ENCODE results near the gene SIGLEC15. TPM values are rescaled to one million over a fixed set of nuclear protein-coding genes. Genes with fewer than 3 reads are reported as not detected.
"Not testable (repeated sequence)": the region's sequence is repeated elsewhere in the genome, so short reads cannot be mapped to it uniquely, and the experiment has no call there.

The SIGLEC15 gene
- polyA plus RNA-seq, 3 donors, result 6.5 to 9.9 (median 7.8) TPM

- Mint-ChIP-seq H3K27ac (no peak overlapping the region), H3K4me3 (no peak overlapping the region), H3K4me1 (peaks cover 48% of the 10 kb centered on the region), H3K27me3 (ENCODE audit: low read depth in 3 of 3) (no peaks in the 10 kb centered on the region), H3K36me3 (peaks cover 0 to 3% of the 10 kb centered on the region in 2 donors), H3K9me3 (peaks cover 0 to 4% (median 2%) of the 10 kb centered on the region in 7 donors)
- Histone ChIP-seq H4K20me1 (ENCODE audit: insufficient read depth, low read length) (no peaks in the 10 kb centered on the region), H3K9ac (ENCODE audit: insufficient read depth, low read length, poor library complexity, severe bottlenecking) (no peak overlapping the region), H3K27me3 (ENCODE audit: control insufficient read depth in 2 of 2, insufficient read depth in 2 of 2, low read length in 2 of 2) (no peaks in the 10 kb centered on the region), H3K36me3 (replicated peaks in 1 of 2; ENCODE audit: control insufficient read depth in 1 of 2, insufficient read depth in 2 of 2, low read length in 2 of 2) (no peaks in the 10 kb centered on the region), H3K4me2 (replicated peaks; ENCODE audit: extremely low read depth, low read length, poor library complexity, severe bottlenecking) (no peak overlapping the region), H3K4me1 (ENCODE audit: control insufficient read depth in 1 of 2, insufficient read depth in 2 of 2, low read length in 2 of 2) (peaks cover 38 to 45% of the 10 kb centered on the region in 2 donors), H2AFZ (ENCODE audit: insufficient read depth, low read depth, low read length, poor library complexity, severe bottlenecking) (no peak overlapping the region), H3K4me3 (replicated peaks in 1 of 3; ENCODE audit: low read depth in 2 of 3, low read length in 3 of 3) (no peak overlapping the region), H3K27ac (ENCODE audit: low read depth in 1 of 2, low read length in 2 of 2) (no peak overlapping the region), H3K9me3 (replicated peaks in 1 of 2; ENCODE audit: control insufficient read depth in 1 of 2, insufficient read depth in 1 of 2, low read length in 2 of 2) (no peaks in the 10 kb centered on the region), H3K79me2 (ENCODE audit: insufficient read depth, low read length) (no peaks in the 10 kb centered on the region)
- intact Hi-C loops (cut with micrococcal nuclease), result no loop called here
- no peak for TF ChIP-seq CTCF (IDR thresholded peaks at IDR 0.05)
- no peak for DNase-seq
- no CpG with 5 or more reads among the region's 1 CpG for WGBS (ENCODE audit: insufficient coverage)
These were observed 3.8 kb upstream of the SIGLEC15 start for GRCh38 chr18:45821711-45822110.

GRCh38 chr18:45826084-45826483, 609 bp downstream of the SIGLEC15 start:
- Histone ChIP-seq H3K27me3 (ENCODE audit: control insufficient read depth in 2 of 2, insufficient read depth in 2 of 2, low read length in 2 of 2) (no peaks in the 10 kb centered on the region), H4K20me1 (ENCODE audit: insufficient read depth, low read length) (no peaks in the 10 kb centered on the region), H3K9me3 (replicated peaks in 1 of 2; ENCODE audit: control insufficient read depth in 1 of 2, insufficient read depth in 1 of 2, low read length in 2 of 2) (no peaks in the 10 kb centered on the region), H3K9ac (ENCODE audit: insufficient read depth, low read length, poor library complexity, severe bottlenecking) (no peak overlapping the region), H2AFZ (ENCODE audit: insufficient read depth, low read depth, low read length, poor library complexity, severe bottlenecking) (no peak overlapping the region), H3K4me3 (replicated peaks in 1 of 3; ENCODE audit: low read depth in 2 of 3, low read length in 3 of 3) (no peak overlapping the region), H3K79me2 (ENCODE audit: insufficient read depth, low read length) (peaks cover 11% of the 10 kb centered on the region), H3K4me1 (ENCODE audit: control insufficient read depth in 1 of 2, insufficient read depth in 2 of 2, low read length in 2 of 2) (peaks cover 50 to 53% of the 10 kb centered on the region in 2 donors), H3K4me2 (replicated peaks; ENCODE audit: extremely low read depth, low read length, poor library complexity, severe bottlenecking) (no peak overlapping the region), H3K27ac (ENCODE audit: low read depth in 1 of 2, low read length in 2 of 2) (peak overlapping the region in 1 of 2 donors; percentile 92), H3K36me3 (replicated peaks in 1 of 2; ENCODE audit: control insufficient read depth in 1 of 2, insufficient read depth in 2 of 2, low read length in 2 of 2) (no peaks in the 10 kb centered on the region)
- no peak for TF ChIP-seq CTCF (IDR thresholded peaks at IDR 0.05)
- DNase-seq, result no peak
- intact Hi-C loops (cut with micrococcal nuclease), result no loop called here
- 52% methylated on average over 3 of the region's 4 CpGs for WGBS (ENCODE audit: insufficient coverage)
- Mint-ChIP-seq H3K4me1 (peaks cover 57% of the 10 kb centered on the region), H3K27me3 (ENCODE audit: low read depth in 3 of 3) (peaks cover 0 to 3% (median 0%) of the 10 kb centered on the region in 3 donors), H3K9me3 (peaks cover 0 to 4% (median 2%) of the 10 kb centered on the region in 7 donors), H3K4me3 (no peak overlapping the region), H3K36me3 (peaks cover 0 to 6% of the 10 kb centered on the region in 2 donors), H3K27ac (peak overlapping the region in 2 of 7 donors; percentile 37 to 58)

- peak overlapping the region in 1 of 2 donors; percentile 30 for H3K4me3 Mint-ChIP-seq
- 78% methylated on average over 2 of the region's 4 CpGs for WGBS (ENCODE audit: insufficient coverage)
- peak overlapping the region; percentile 92 to 96 for H3K27ac ChIP-seq (ENCODE audit: low read depth in 1 of 2, low read length in 2 of 2)
- H3K4me2 ChIP-seq (replicated peaks; ENCODE audit: extremely low read depth, low read length, poor library complexity, severe bottlenecking); H3K27me3 ChIP-seq (ENCODE audit: control insufficient read depth in 2 of 2, insufficient read depth in 2 of 2, low read length in 2 of 2); H4K20me1 ChIP-seq (ENCODE audit: insufficient read depth, low read length); H3K27me3 Mint-ChIP-seq (ENCODE audit: low read depth in 3 of 3); H2AFZ ChIP-seq (ENCODE audit: insufficient read depth, low read depth, low read length, poor library complexity, severe bottlenecking); H3K4me3 ChIP-seq (replicated peaks in 1 of 3; ENCODE audit: low read depth in 2 of 3, low read length in 3 of 3); H3K9me3 ChIP-seq (replicated peaks in 1 of 2; ENCODE audit: control insufficient read depth in 1 of 2, insufficient read depth in 1 of 2, low read length in 2 of 2); H3K9me3 Mint-ChIP-seq; H3K36me3 Mint-ChIP-seq; H3K36me3 ChIP-seq (replicated peaks in 1 of 2; ENCODE audit: control insufficient read depth in 1 of 2, insufficient read depth in 2 of 2, low read length in 2 of 2); intact Hi-C loops (cut with micrococcal nuclease): not testable (repeated sequence)
- H3K4me1 Mint-ChIP-seq, result peaks cover 58% of the 10 kb centered on the region
- H3K79me2 ChIP-seq (ENCODE audit: insufficient read depth, low read length), result peaks cover 11% of the 10 kb centered on the region
- peaks cover 50 to 53% of the 10 kb centered on the region in 2 donors for H3K4me1 ChIP-seq (ENCODE audit: control insufficient read depth in 1 of 2, insufficient read depth in 2 of 2, low read length in 2 of 2)
- peak overlapping the region; percentile 51 for H3K9ac ChIP-seq (ENCODE audit: insufficient read depth, low read length, poor library complexity, severe bottlenecking)
- peak overlapping the region; percentile 87 to 98 (median 93) for H3K27ac Mint-ChIP-seq
- DNase-seq, result peak in 2 of 3 donors; percentile 23 to 40
These were observed 1.2 kb downstream of the SIGLEC15 start for GRCh38 chr18:45826716-45827115.
